Lower leg skin (tissue), 4 donors: ENCODE data around the gene STAP2. TPM values are rescaled to one million over a fixed set of nuclear protein-coding genes. Genes with fewer than 3 reads are reported as not detected.
"Not testable (repeated sequence)": the region's sequence is repeated elsewhere in the genome, so short reads cannot be mapped to it uniquely, and the experiment has no call there.

ENCODE experiments used
- DNase-seq, 2 donors: peaks; one replicate each; pipeline ENCODE4 v3.0.0-alpha.2; 2019; ENCODE audit warnings: low spot score in 2 of 2
- H3K4me3 ChIP-seq: fragments of 200-600 bp; sonication (generic); 2 replicates; pipeline ENCODE4 v1.5.1; 2017; ENCODE audit warnings: mild to moderate bottlenecking, low read depth; ENCODE audit not compliant: poor library complexity, severe bottlenecking
- CTCF ChIP-seq, 3 donors: fragments of 450-650 bp; IDR thresholded peaks; one replicate each; pipeline ENCODE4 v1.5.1; 2016; ENCODE audit warnings: antibody characterized with exemption in 3 of 3, mild to moderate bottlenecking in 3 of 3, moderate library complexity in 2 of 3
- POLR2A ChIP-seq, 2 donors: fragments of 450-650 bp; IDR thresholded peaks; one replicate each; pipeline ENCODE4 v1.6.1; 2016 to 2017; ENCODE audit warnings: antibody characterized with exemption in 2 of 2, mild to moderate bottlenecking in 1 of 2, moderate library complexity in 1 of 2
- WGBS, 2 donors: methylation state at CpG; one replicate each; pipeline ENCODE4 v1.1.5; 2018; 5-methylcytosine and 5-hydroxymethylcytosine counted together
- intact Hi-C: fragments of 100-400 bp; cut with DNase I; formaldehyde crosslinking; loops from one replicate; pipeline ENCODE4 v1.15.0; 2023; ENCODE audit warnings: low total_unique reads
- total RNA-seq, 4 donors: library from RNA; depleted of rRNA; stranded (reverse); fragments of >200 nt; gene quantifications; one replicate each; pipeline ENCODE4 v1.1.0, GENCODE V29; 2016

STAP2 gene
- total RNA-seq, 4 donors from 2014 or later, result 78.5 to 159 (median 122) TPM

DNA sequence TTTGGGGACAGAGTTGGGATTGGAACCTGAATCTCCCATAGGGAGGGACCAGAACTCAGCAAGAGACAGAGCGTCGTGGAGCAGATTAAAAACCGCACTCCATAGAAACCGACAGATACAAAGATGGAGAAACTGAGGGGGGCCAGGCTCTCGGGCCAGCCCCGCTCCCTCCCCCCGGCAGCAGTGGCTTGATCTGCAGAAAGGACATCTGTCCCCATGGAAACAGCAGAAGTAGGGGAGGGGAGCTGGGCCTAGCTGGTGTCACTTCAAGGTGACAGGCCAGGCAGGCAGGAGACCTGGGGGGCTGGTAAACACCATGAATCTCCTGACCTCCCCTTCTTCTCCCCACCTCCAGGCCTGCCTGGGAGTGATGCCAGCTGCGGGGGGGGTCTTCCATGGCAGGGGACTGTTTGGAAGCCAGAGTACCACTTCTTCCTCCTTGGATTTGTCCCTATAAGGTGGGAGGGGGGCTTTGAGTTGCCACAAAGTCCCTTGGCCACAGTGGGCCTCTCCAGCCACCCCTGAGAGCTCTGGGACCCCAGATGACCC is 47.4 kb downstream of the STAP2 start:
- no peak for TF ChIP-seq CTCF (IDR thresholded peaks at IDR 0.05)
- TF ChIP-seq POLR2A (IDR thresholded peaks at IDR 0.05), result no peak
- intact Hi-C loops, result no loop called here
- H3K4me3 ChIP-seq, result no peak overlapping the region
- no peak for DNase-seq
- WGBS, 2 donors, result 72 to 86% methylated on average over 8 of the region's 8 CpGs

DNA sequence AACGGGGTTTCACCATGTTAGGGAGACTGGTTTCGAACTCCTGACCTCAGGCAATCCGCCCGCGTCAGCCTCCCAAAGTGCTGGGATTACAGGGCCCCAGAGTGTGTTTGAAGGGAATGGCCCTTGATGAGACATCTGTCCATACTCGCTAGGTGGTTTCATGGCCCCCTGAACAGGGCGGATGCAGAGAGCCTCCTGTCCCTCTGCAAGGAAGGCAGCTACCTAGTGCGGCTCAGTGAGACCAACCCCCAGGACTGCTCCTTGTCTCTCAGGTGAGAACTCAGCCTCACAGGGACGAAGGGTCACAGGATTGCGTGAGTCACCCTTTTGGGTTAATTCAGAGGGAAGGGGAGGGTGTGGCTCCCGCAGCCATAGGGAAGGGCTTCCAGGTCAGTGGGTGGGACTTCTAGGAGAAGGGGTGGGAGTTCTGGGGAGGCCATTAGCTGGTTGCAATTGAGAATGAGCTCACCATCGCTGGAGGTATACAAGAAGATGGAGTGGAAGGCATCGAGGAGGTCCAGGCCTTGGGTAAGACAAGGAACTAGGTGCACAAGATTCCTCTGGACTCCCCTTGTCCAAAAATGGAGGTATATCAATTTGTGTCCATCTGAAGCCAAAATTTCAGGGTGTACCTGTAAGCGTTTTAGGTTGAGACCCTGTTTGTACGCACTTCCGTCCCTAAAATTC is 50.4 kb downstream of the STAP2 start:
- intact Hi-C loops, result no loop called here
- 76 to 84% methylated on average over 16 of the region's 16 CpGs for WGBS, 2 donors
- no peak for DNase-seq
- no peak for TF ChIP-seq CTCF (IDR thresholded peaks at IDR 0.05)
- no peak for TF ChIP-seq POLR2A (IDR thresholded peaks at IDR 0.05)
- no peak overlapping the region for H3K4me3 ChIP-seq

DNA sequence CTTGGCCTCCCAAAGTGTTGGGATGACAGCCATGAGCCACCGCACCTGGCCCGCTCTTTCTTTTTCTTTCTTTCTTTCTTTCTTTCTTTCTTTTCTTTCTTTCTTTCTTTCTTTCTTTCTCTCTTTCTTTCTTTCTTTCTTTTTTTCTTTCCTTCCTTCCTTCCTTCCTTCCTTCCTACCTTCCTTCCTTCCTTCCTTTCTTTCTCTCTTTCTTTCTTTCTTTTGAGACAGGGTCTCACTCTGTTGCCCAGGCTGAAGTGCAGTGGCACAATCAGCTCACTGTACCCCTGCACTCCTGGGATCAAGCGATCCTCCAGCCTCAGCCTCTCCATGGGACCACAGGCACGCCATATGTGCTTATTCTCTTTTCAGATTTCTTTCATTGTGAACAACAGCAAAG is 52.5 kb downstream of the STAP2 start:
- DNase-seq, H3K4me3 ChIP-seq, intact Hi-C loops: not testable (repeated sequence)
- 83% methylated on average over 4 of the region's 4 CpGs for WGBS, 2 donors

- intact Hi-C loops, result no loop called here
- TF ChIP-seq CTCF (IDR thresholded peaks at IDR 0.05) (no peak), POLR2A (IDR thresholded peaks at IDR 0.05) (no peak)
- no peak for DNase-seq
Measured at GRCh38 chr19:4284974-4285373, 53.7 kb downstream of the STAP2 start.

GRCh38 chr19:4284176-4284958 is 54.3 kb downstream of the STAP2 start:
- no peak for TF ChIP-seq CTCF (IDR thresholded peaks at IDR 0.05)
- TF ChIP-seq POLR2A (IDR thresholded peaks at IDR 0.05), result no peak
- WGBS, 2 donors, result 38 to 45% methylated on average over 20 of the region's 20 CpGs

More at GRCh38 chr19:4284974-4285373, 53.7 kb downstream of the STAP2 start:
- 45 to 62% methylated on average over 6 of the region's 6 CpGs for WGBS, 2 donors
- no peak overlapping the region for H3K4me3 ChIP-seq

More at GRCh38 chr19:4284176-4284958, 54.3 kb downstream of the STAP2 start:
- H3K4me3 ChIP-seq, result no peak overlapping the region
- DNase-seq, result no peak
- intact Hi-C loops, result no loop called here
